Fibroblast of villous mesenchyme (primary cell): ENCODE data around the gene EPHB6. TPM values are rescaled to one million over a fixed set of nuclear protein-coding genes. Genes with fewer than 3 reads are reported as not detected.

Experiments
- DNase-seq: peaks from one replicate; pipeline ENCODE4 v3.0.0-alpha.2; 2010; ENCODE audit warnings: low read depth
- H3K4me3 ChIP-seq: 2 replicates; pipeline ENCODE4 v1.5.1; 2011; ENCODE audit warnings: low read depth, mild to moderate bottlenecking, low read length
- CTCF ChIP-seq: IDR thresholded peaks from 2 replicates; pipeline ENCODE4 v1.5.1; 2012; ENCODE audit warnings: low read depth, mild to moderate bottlenecking, low read length; ENCODE audit not compliant: insufficient read depth
- total RNA-seq: library from RNA; depleted of rRNA; stranded (reverse); fragments of >200 nt; gene quantifications from 2 replicates; pipeline ENCODE4 v1.2.3, GENCODE V29; 2012

Gene EPHB6
- total RNA-seq, 1 donor = 0.43 TPM

DNA sequence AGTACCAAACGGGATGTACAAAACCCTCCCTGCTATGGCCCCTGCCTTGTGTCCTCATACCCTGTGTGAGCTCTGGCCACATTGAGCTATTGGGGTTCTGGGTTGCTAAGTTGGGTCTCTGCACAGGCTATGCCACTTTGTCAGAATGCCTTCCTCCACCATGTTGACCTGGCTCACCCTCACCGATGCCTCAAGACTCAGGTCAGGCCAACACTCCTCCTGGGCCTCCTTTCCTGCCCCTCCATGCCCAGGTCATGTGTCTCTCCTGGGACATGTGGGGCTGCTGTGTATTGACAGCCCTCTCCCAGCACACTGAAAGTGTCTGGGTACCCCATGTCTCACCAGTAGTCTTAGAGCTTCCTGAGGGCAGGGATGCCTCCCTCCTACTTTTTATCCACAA is 64.0 kb downstream of the EPHB6 start:
- no peak for DNase-seq
- no peak for TF ChIP-seq CTCF
- H3K4me3 ChIP-seq = no peak overlapping the region

DNA sequence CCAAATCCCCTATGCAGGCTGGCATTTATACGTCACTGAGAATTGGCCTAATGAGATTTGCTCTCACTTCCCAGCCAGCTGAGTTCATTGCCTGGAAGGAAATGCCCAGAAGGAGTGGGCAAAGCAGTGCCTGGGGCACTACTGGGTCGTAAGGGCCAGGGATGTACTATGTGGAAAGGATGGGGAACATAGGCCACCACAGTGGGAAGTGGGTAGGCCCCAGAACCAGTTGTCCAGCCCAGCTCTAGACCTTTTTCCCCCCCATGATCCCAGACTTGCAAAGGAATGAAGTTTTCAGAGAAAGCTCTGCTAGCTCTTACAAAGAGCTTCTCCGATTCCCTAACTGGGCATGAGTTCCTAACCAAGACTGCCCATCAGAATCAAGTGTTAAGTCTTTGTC is 64.8 kb downstream of the EPHB6 start:
- TF ChIP-seq CTCF = no peak
- no peak overlapping the region for H3K4me3 ChIP-seq
- no peak for DNase-seq

Other genes starting within 250 kb of the EPHB6 start
- not detected in 2 replicates for gene PRSS1, start 105.6 kb upstream of the EPHB6 start, total RNA-seq
- not detected in 2 replicates for gene PRSS2, start 84.1 kb upstream of the EPHB6 start, total RNA-seq
- not detected in 2 replicates for gene TRPV6, start 30.7 kb downstream of the EPHB6 start, total RNA-seq
- not detected in 2 replicates for gene TRPV5, start 78.7 kb downstream of the EPHB6 start, total RNA-seq
- not detected in 2 replicates for gene LLCFC1, start 84.4 kb downstream of the EPHB6 start, total RNA-seq
- under 0.01 TPM in 1 of 2 replicates, not detected in the other for gene KEL, start 107.3 kb downstream of the EPHB6 start, total RNA-seq
- gene OR9A2, start 172.1 kb downstream of the EPHB6 start, total RNA-seq = not detected in 2 replicates
- not detected in 2 replicates for gene OR6V1, start 197.3 kb downstream of the EPHB6 start, total RNA-seq